Ishikawa (cell line): ENCODE measurements around the gene BTG1.

ENCODE experiments used
- CEBPB ChIP-seq: IDR thresholded peaks from 2 replicates; pipeline ENCODE4 v1.6.1; 2012
- CREB1 ChIP-seq: IDR thresholded peaks from 2 replicates; pipeline ENCODE4 v1.6.1; 2012; ENCODE audit warnings: low read depth
- EGR1 ChIP-seq: IDR thresholded peaks from 2 replicates; pipeline ENCODE4 v1.6.1; 2012
- EP300 ChIP-seq: IDR thresholded peaks from 2 replicates; pipeline ENCODE4 v1.6.1; 2012; ENCODE audit warnings: borderline replicate concordance
- FOXM1 ChIP-seq: IDR thresholded peaks from 2 replicates; pipeline ENCODE4 v1.6.1; 2012; ENCODE audit warnings: low read depth, borderline replicate concordance
- MAX ChIP-seq: IDR thresholded peaks from 2 replicates; pipeline ENCODE4 v1.6.1; 2012
- NFIC ChIP-seq: IDR thresholded peaks from 2 replicates; pipeline ENCODE4 v1.6.1; 2012
- RAD21 ChIP-seq: IDR thresholded peaks from 2 replicates; pipeline ENCODE4 v1.6.1; 2012; ENCODE audit warnings: low read depth
- REST ChIP-seq: IDR thresholded peaks from 2 replicates; pipeline ENCODE4 v1.6.1; 2012; ENCODE audit warnings: low read depth, mild to moderate bottlenecking
- TAF1 ChIP-seq: IDR thresholded peaks from 2 replicates; pipeline ENCODE4 v1.6.1; 2012; ENCODE audit warnings: low read depth, mild to moderate bottlenecking
- TCF12 ChIP-seq: IDR thresholded peaks from 2 replicates; pipeline ENCODE4 v1.6.1; 2012; ENCODE audit warnings: low read depth
- TEAD4 ChIP-seq: IDR thresholded peaks from 2 replicates; pipeline ENCODE4 v1.6.1; 2012
- USF1 ChIP-seq: IDR thresholded peaks from 2 replicates; pipeline ENCODE4 v1.6.1; 2012
- YY1 ChIP-seq: IDR thresholded peaks from 2 replicates; pipeline ENCODE4 v1.6.1; 2012; ENCODE audit warnings: low read depth
- ZBTB7A ChIP-seq: IDR thresholded peaks from 2 replicates; pipeline ENCODE4 v1.6.1; 2012; ENCODE audit warnings: low read depth

Gene BTG1

GRCh38 chr12:92123780-92124688 lies 21.6 kb downstream of the BTG1 start:
- TF ChIP-seq MAX (no peak), ZBTB7A (no peak), CREB1 (no peak), NFIC (no peak), CEBPB (no peak), USF1 (no peak), RAD21 (no peak), EP300 (no peak), REST (no peak), FOXM1 (no peak), EGR1 (no peak), TAF1 (no peak), YY1 (no peak), TCF12 (no peak), TEAD4 (no peak)

GRCh38 chr12:92122941-92123779 lies 22.5 kb downstream of the BTG1 start:
- TF ChIP-seq FOXM1 = no peak
- TF ChIP-seq EP300 = no peak
- no peak for TF ChIP-seq YY1
- TF ChIP-seq RAD21 = no peak
- no peak for TF ChIP-seq TEAD4
- no peak for TF ChIP-seq EGR1
- no peak for TF ChIP-seq TCF12
- no peak for TF ChIP-seq CREB1
- no peak for TF ChIP-seq TAF1
- TF ChIP-seq CEBPB = no peak
- TF ChIP-seq ZBTB7A = no peak
- no peak for TF ChIP-seq REST
- TF ChIP-seq USF1 = no peak
- no peak for TF ChIP-seq NFIC
- no peak for TF ChIP-seq MAX

GRCh38 chr12:92121826-92122225 lies 23.8 kb downstream of the BTG1 start:
- TF ChIP-seq RAD21 (no peak), TAF1 (no peak), FOXM1 (no peak), ZBTB7A (no peak), MAX (no peak), USF1 (no peak), YY1 (no peak), EGR1 (no peak), TEAD4 (no peak), EP300 (no peak), REST (no peak), TCF12 (no peak)
